H9 (cell line): ENCODE measurements around the gene SCAF1. TPM values are rescaled to one million over a fixed set of nuclear protein-coding genes. Genes with fewer than 3 reads are reported as not detected.
A peak's percentile ranks its signal among the peaks of the same experiment; 100 is the strongest.

ENCODE experiments used
- DNase-seq: peaks from one replicate; pipeline ENCODE4 v3.0.0-alpha.2; 2017
- H2AFZ ChIP-seq: one replicate; pipeline ENCODE4 v1.6.1; 2013; ENCODE audit warnings: mild to moderate bottlenecking, low read length, control low read depth, moderate library complexity
- H2AK5ac ChIP-seq: 2 replicates; pipeline ENCODE4 v1.6.1; 2013; ENCODE audit warnings: low read length, control low read depth, mixed read lengths; ENCODE audit not compliant: insufficient read length
- H2BK120ac ChIP-seq: one replicate; pipeline ENCODE4 v1.6.1; 2013; ENCODE audit warnings: low read depth, mild to moderate bottlenecking, low read length, control low read depth, inconsistent platforms; ENCODE audit not compliant: poor library complexity, severe bottlenecking
- H2BK12ac ChIP-seq: 2 replicates; pipeline ENCODE4 v1.6.1; 2013; ENCODE audit warnings: low read length, control low read depth, mixed read lengths, low read depth; ENCODE audit not compliant: insufficient read length
- H2BK15ac ChIP-seq: 2 replicates; pipeline ENCODE4 v1.6.1; 2013; ENCODE audit warnings: low read depth, low read length, control low read depth
- H2BK20ac ChIP-seq: one replicate; pipeline ENCODE4 v1.6.1; 2013; ENCODE audit warnings: low read depth, mild to moderate bottlenecking, low read length, control low read depth, inconsistent platforms; ENCODE audit not compliant: poor library complexity, severe bottlenecking
- H2BK5ac ChIP-seq: 2 replicates; pipeline ENCODE4 v1.6.1; 2013; ENCODE audit warnings: low read length, control low read depth, mixed read lengths; ENCODE audit not compliant: insufficient read length
- H3K14ac ChIP-seq: 2 replicates; pipeline ENCODE4 v1.6.1; 2013; ENCODE audit warnings: low read length, control low read depth; ENCODE audit not compliant: insufficient read depth
- H3K18ac ChIP-seq: 2 replicates; pipeline ENCODE4 v1.6.1; 2013; ENCODE audit warnings: low read depth, mild to moderate bottlenecking, mixed read lengths, low read length, control low read depth; ENCODE audit not compliant: insufficient read length
- H3K23ac ChIP-seq: 2 replicates; pipeline ENCODE4 v1.6.1; 2013; ENCODE audit warnings: low read length, control low read depth, mixed read lengths, low read depth; ENCODE audit not compliant: insufficient read length
- H3K23me2 ChIP-seq: 2 replicates; pipeline ENCODE4 v1.6.1; 2013; ENCODE audit warnings: low read depth, mild to moderate bottlenecking, mixed read lengths, low read length, control low read depth; ENCODE audit not compliant: insufficient read length, poor library complexity, severe bottlenecking
- H3K27ac ChIP-seq: 2 replicates; pipeline ENCODE4 v1.5.1; 2013; ENCODE audit warnings: low read length, control low read depth, mixed read lengths, low read depth; ENCODE audit not compliant: insufficient read length
- H3K27me3 ChIP-seq: 2 replicates; pipeline ENCODE4 v1.6.1; 2013; ENCODE audit warnings: low read length, control low read depth, inconsistent platforms; ENCODE audit not compliant: insufficient read depth
- H3K4ac ChIP-seq: 2 replicates; pipeline ENCODE4 v1.6.1; 2013; ENCODE audit warnings: low read depth, mild to moderate bottlenecking, control low read depth, inconsistent platforms, low read length, moderate library complexity
- H3K4me1 ChIP-seq: 2 replicates; pipeline ENCODE4 v1.6.1; 2013; ENCODE audit warnings: low read length, control low read depth, inconsistent platforms; ENCODE audit not compliant: insufficient read depth
- H3K4me2 ChIP-seq: 2 replicates; pipeline ENCODE4 v1.6.1; 2013; ENCODE audit warnings: low read length, control low read depth, mixed read lengths; ENCODE audit not compliant: insufficient read length, insufficient read depth
- H3K56ac ChIP-seq: 2 replicates; pipeline ENCODE4 v1.6.1; 2013; ENCODE audit warnings: low read depth, mild to moderate bottlenecking, mixed read lengths, low read length, control low read depth; ENCODE audit not compliant: insufficient read length
- H3K79me1 ChIP-seq: 2 replicates; pipeline ENCODE4 v1.6.1; 2013; ENCODE audit warnings: low read depth, mild to moderate bottlenecking, moderate library complexity, low read length, control low read depth, inconsistent platforms; ENCODE audit not compliant: insufficient read depth, poor library complexity, severe bottlenecking
- H3K79me2 ChIP-seq: 2 replicates; pipeline ENCODE4 v1.6.1; 2013; ENCODE audit warnings: low read length, control low read depth, inconsistent platforms; ENCODE audit not compliant: insufficient read depth
- H3K9ac ChIP-seq: 2 replicates; pipeline ENCODE4 v1.6.1; 2013; ENCODE audit warnings: low read length, control low read depth, mixed read lengths; ENCODE audit not compliant: insufficient read length; ENCODE audit errors: extremely low read depth
- H3K9me3 ChIP-seq: one replicate; pipeline ENCODE4 v1.6.1; 2013; ENCODE audit warnings: low read depth, low read length, inconsistent platforms; ENCODE audit not compliant: control insufficient read depth
- H3T11ph ChIP-seq: one replicate; pipeline ENCODE4 v1.6.1; 2013; ENCODE audit warnings: mild to moderate bottlenecking, low read length, control low read depth, inconsistent platforms
- H4K20me1 ChIP-seq: one replicate; pipeline ENCODE4 v1.6.1; 2013; ENCODE audit not compliant: control insufficient read depth, insufficient read length, insufficient read depth
- H4K5ac ChIP-seq: 2 replicates; pipeline ENCODE4 v1.6.1; 2013; ENCODE audit warnings: low read depth, mild to moderate bottlenecking, mixed read lengths, low read length, control low read depth; ENCODE audit not compliant: insufficient read length
- H4K8ac ChIP-seq: replicated peaks from 2 replicates; pipeline ENCODE4 v1.6.1; 2013; ENCODE audit warnings: low read length, control low read depth, mixed read lengths, low read depth; ENCODE audit not compliant: insufficient read length
- H4K91ac ChIP-seq: 2 replicates; pipeline ENCODE4 v1.6.1; 2013; ENCODE audit warnings: low read depth, mild to moderate bottlenecking, moderate library complexity, mixed read lengths, low read length, control low read depth; ENCODE audit not compliant: insufficient read length
- H3K27ac Mint-ChIP-seq, 3 experiments: 2 replicates in 2 of 3; 3 replicates in 1 of 3; pipeline ENCODE4 v1.8.0; 2020 to 2021; ENCODE audit warnings: mixed read lengths in 3 of 3, mild to moderate bottlenecking in 1 of 3, moderate library complexity in 1 of 3
- H3K27me3 Mint-ChIP-seq: 2 replicates; pipeline ENCODE4 v1.8.0; 2021; ENCODE audit warnings: low read depth, mild to moderate bottlenecking, moderate library complexity, mixed read lengths
- H3K36me3 Mint-ChIP-seq, 3 experiments: 2 replicates in 2 of 3; 3 replicates in 1 of 3; pipeline ENCODE4 v1.8.0; 2020 to 2021; ENCODE audit warnings: low read depth in 3 of 3, mixed read lengths in 3 of 3; ENCODE audit not compliant: insufficient read depth in 1 of 3
- H3K4me1 Mint-ChIP-seq, 2 experiments: 2 replicates each; pipeline ENCODE4 v1.8.0; 2020; ENCODE audit warnings: mixed read lengths in 2 of 2
- H3K4me3 Mint-ChIP-seq, 2 experiments: 2 replicates in 1 of 2; 3 replicates in 1 of 2; pipeline ENCODE4 v1.8.0; 2020 to 2021; ENCODE audit warnings: mild to moderate bottlenecking in 2 of 2, mixed read lengths in 2 of 2, moderate library complexity in 1 of 2
- H3K9me3 Mint-ChIP-seq, 2 experiments: 2 replicates in 1 of 2; 3 replicates in 1 of 2; pipeline ENCODE4 v1.8.0; 2020; ENCODE audit warnings: mild to moderate bottlenecking in 2 of 2, mixed read lengths in 2 of 2, moderate library complexity in 1 of 2
- WGBS: extraction: QIAGEN DNeasy Blood & Tissue Kit; methylation state at CpG from one replicate; pipeline ENCODE4 v1.1.7; 2013; ENCODE audit warnings: missing lambda C conversion rate, low lambda C conversion rate, mixed read lengths; ENCODE audit not compliant: insufficient read length; ENCODE audit errors: extremely low coverage; 5-methylcytosine and 5-hydroxymethylcytosine counted together
- total RNA-seq: library from RNA; stranded (reverse); gene quantifications from 2 replicates; pipeline ENCODE4 v1.2.1, GENCODE V29; 2021
- TF ChIP-seq, protein P1 (sequence below): fragments of 200-600 bp; sonication (generic); conservative IDR thresholded peaks from 3 replicates; pipeline ENCODE4 v1.8.0; 2021; ENCODE audit warnings: antibody characterized with exemption, mild to moderate bottlenecking

Gene SCAF1
- total RNA-seq, 1 experiment from 2014 or later = 85.3 TPM

DNA sequence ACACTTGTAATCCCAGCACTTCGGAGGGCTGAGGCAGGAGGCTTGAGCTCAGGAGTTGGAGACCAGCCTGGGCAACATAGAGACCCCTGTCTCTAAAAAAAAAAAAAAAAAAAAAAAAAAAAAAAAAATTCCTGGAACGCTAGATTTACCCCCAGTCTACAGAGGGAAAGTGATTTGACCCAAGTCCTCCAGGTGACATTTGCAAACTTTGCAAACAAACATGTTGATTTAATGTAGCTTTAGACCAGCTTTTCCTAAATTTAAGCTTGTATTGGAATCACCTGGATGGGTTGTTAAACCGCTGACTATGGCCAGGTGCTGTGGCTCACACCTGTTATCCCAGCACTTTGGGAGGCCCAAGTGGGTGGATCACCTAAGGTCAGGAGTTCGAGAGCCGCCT, 57.4 kb downstream of the SCAF1 start:
- Histone ChIP-seq H3K79me2 (no peaks in the 10 kb centered on the region), H3K4ac (no peak overlapping the region), H3K18ac (no peak overlapping the region), H2AFZ (no peak overlapping the region), H3K23me2 (no peaks in the 10 kb centered on the region), H3K4me1 (no peaks in the 10 kb centered on the region), H3K14ac (no peak overlapping the region), H2BK5ac (no peak overlapping the region), H3K27me3 (no peaks in the 10 kb centered on the region), H4K8ac (no peak overlapping the region), H3K9ac (no peak overlapping the region), H3T11ph (no peak overlapping the region), H2BK12ac (no peak overlapping the region), H3K79me1 (no peaks in the 10 kb centered on the region), H3K27ac (no peak overlapping the region), H3K56ac (no peak overlapping the region), H4K91ac (no peak overlapping the region), H3K9me3 (no peaks in the 10 kb centered on the region), H4K5ac (no peak overlapping the region), H3K23ac (no peak overlapping the region), H2BK120ac (no peak overlapping the region), H2AK5ac (no peak overlapping the region), H2BK15ac (no peak overlapping the region), H4K20me1 (no peaks in the 10 kb centered on the region), H3K4me2 (no peak overlapping the region), H2BK20ac (no peak overlapping the region)
- no CpG with 5 or more reads among the region's 5 CpGs for WGBS
- TF ChIP-seq, protein P1, sequence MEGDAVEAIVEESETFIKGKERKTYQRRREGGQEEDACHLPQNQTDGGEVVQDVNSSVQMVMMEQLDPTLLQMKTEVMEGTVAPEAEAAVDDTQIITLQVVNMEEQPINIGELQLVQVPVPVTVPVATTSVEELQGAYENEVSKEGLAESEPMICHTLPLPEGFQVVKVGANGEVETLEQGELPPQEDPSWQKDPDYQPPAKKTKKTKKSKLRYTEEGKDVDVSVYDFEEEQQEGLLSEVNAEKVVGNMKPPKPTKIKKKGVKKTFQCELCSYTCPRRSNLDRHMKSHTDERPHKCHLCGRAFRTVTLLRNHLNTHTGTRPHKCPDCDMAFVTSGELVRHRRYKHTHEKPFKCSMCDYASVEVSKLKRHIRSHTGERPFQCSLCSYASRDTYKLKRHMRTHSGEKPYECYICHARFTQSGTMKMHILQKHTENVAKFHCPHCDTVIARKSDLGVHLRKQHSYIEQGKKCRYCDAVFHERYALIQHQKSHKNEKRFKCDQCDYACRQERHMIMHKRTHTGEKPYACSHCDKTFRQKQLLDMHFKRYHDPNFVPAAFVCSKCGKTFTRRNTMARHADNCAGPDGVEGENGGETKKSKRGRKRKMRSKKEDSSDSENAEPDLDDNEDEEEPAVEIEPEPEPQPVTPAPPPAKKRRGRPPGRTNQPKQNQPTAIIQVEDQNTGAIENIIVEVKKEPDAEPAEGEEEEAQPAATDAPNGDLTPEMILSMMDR = no peak
- Mint-ChIP-seq H3K27ac (no peak overlapping the region; a peak in 1 of 7 replicates), H3K9me3 (no peaks in the 10 kb centered on the region), H3K36me3 (peaks cover 16 to 36% (median 30%) of the 10 kb centered on the region in 3 experiments), H3K27me3 (no peaks in the 10 kb centered on the region; the same call in 1 of the 2 replicates), H3K4me3 (peak overlapping the region in 1 of 2 experiments; percentile 66; a peak in 1 of 5 replicates), H3K4me1 (no peaks in the 10 kb centered on the region)
- DNase-seq = no peak
